GM21526 (cell line): ENCODE data around the gene EIF3C.
A peak's percentile ranks its signal among the peaks of the same experiment; 100 is the strongest.
"Not testable (repeated sequence)": the region's sequence is repeated elsewhere in the genome, so short reads cannot be mapped to it uniquely, and the experiment has no call there.

Source experiments
- ATAC-seq: cut with Tn5 transposase; IDR thresholded peaks from one replicate; pipeline ENCODE4 v1.9.1; 2021; ENCODE audit warnings: moderate library complexity; ENCODE audit not compliant: unreplicated experiment, low FRiP score

The EIF3C gene

DNA sequence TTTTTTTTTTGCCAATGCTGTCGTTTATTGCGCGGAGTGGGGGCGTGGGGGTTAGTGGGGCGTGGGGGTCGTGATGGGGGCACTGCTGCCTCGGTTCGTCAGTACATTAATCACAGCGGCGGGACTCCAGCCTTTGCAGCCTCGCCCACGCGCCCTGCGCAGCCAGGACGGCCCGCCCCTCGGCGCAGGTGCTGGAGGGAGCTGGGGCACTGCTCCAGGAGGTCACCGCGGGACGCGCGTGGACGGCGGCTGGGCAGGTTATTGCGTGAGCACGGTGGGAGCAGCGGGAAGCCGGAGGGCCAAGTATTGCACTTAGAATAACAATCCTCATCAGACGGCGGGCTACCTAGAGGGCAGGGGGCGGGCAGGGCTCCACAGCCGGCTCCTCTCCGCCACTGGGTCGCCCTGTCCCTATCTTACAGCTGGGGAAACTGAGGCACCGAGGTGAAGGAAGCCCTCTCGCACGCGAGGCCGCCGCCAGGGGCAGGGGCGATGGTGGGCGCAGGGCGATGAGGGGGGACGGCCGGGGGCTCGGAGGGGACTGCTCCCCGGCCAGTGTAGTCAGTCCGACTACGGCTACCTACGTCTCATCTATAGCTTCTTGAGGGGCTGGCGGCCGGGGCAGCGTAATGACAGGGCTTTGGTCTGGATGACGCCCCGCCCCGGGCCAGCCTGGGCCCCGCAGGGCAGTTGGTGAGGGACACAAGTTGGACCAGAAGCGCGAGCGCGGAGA, 35.5 kb downstream of the EIF3C start:
- not testable (repeated sequence) for ATAC-seq

DNA sequence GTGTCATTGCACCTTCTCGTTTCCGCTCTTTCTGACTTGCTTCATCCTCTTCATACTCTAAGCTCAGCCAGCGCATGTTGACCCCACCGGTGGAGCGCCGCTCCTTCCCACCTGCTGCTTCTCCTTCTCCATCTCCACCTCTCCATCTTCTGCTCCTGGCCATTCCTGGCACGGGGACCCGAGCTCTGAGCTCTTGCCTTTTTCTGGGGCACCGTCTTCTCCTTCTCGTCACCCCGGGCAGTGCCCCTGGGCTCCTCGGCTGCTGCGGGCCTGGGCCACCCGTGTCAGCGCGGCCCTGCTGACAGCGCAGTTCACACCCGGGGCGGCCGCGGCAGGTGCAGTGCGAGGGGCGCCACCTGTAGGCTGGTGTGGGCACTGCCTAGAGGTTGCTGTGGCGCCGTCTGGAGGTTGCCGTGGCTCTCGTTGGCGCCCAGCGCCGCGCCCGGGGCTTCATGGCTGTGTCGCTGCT, 38.8 kb downstream of the EIF3C start:
- ATAC-seq = peak; percentile 87

DNA sequence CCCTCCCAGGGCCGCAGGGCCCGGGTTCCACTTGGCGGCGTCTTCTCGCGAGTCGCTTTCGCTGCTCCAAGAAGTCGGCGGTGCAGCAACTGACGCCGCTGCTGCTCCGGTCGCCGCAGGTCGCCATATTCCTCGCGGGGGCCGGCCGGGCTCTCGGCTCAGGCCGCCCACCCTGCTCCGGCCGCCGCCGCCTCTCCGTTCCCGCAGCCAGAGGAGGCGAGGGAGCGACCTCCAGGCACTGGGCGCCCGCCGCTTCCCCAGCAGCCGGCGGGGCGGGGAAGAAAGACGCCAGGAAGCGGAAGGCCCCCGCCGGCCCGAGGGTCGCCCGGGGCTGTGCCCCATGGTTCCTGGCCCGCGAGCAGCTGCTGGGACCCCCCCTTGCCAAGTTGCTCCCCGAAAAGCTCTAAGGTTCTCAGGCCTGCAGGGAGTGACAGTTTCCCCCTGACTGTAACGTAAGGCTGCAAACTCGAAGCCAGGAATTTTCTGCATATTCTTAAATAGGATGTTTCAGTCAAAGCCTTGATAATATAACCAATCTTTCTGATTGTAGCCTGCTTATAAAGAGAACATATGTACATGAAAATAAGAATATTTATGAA, 39.3 kb downstream of the EIF3C start:
- ATAC-seq = not testable (repeated sequence)

DNA sequence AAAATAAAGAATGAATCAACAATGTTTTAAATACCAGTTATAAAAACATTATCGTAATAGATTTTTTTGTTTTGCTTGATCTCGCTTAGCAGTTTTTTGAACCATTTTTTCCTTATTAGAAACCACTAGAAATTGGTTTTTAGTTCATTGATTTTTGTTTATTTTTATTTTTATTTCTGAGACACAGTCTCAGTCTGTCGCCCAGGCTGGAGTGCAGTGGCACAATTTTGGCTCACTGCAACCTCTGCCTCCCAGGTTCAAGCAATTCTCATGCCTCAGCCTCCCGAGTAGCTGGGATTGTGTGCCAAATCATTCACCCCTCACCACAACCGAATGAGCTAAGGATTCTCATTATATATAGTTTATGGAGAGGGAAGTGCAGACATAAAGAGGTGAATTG, 40.2 kb downstream of the EIF3C start, which contains the start of gene NPIPB9:
Gene NPIPB9 (plus strand): TSS at position 301 of the 400 bp plus-strand sequence.
- not testable (repeated sequence) for ATAC-seq

DNA sequence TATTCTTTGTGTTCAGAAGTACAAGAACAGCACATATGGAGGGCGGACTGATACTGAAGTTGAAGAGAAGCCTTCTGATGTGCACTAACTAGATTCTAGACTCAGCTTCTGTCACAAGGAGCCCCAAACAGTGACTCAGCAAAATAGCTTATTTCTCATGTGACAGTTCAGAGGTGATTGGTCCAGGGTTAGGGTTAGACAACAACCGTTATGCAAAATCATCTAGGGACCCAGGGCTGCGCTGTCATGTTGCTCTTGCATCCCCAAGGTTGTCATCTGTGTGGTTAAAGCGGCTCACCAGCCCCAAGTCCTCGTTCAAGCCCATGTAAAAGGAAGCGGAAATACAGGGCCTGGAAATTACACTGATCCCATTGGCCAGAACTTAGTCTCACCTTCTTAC, 70.4 kb downstream of the EIF3C start:
- ATAC-seq = not testable (repeated sequence)

DNA sequence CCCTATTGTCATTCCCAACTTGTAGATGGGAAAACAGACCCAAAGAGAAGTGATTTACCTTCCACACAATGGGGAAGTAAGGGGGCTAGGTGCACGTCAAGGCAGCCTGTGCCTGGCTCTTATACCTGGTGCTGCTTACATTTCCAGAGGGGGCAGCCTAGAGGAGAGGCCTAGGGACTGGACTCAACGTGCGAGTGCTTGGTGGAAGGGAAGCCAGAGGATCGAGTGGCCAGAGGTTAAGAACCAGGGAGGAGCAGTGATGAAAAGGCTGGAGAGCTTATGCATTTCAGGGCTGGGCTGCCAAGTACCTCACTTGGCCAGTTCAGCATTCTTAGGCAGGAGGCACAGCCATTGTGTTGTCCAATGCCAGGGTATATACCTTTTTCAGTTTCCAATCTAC, 71.1 kb downstream of the EIF3C start:
- not testable (repeated sequence) for ATAC-seq
